H9 (cell line): ENCODE measurements around the gene ZNF134. TPM values are rescaled to one million over a fixed set of nuclear protein-coding genes. Genes with fewer than 3 reads are reported as not detected.

Experiments
- DNase-seq: peaks from one replicate; pipeline ENCODE4 v3.0.0-alpha.2; 2017
- H2AFZ ChIP-seq: one replicate; pipeline ENCODE4 v1.6.1; 2013; ENCODE audit warnings: mild to moderate bottlenecking, low read length, control low read depth, moderate library complexity
- H2AK5ac ChIP-seq: 2 replicates; pipeline ENCODE4 v1.6.1; 2013; ENCODE audit warnings: low read length, control low read depth, mixed read lengths; ENCODE audit not compliant: insufficient read length
- H2BK120ac ChIP-seq: one replicate; pipeline ENCODE4 v1.6.1; 2013; ENCODE audit warnings: low read depth, mild to moderate bottlenecking, low read length, control low read depth, inconsistent platforms; ENCODE audit not compliant: poor library complexity, severe bottlenecking
- H2BK12ac ChIP-seq: 2 replicates; pipeline ENCODE4 v1.6.1; 2013; ENCODE audit warnings: low read length, control low read depth, mixed read lengths, low read depth; ENCODE audit not compliant: insufficient read length
- H2BK15ac ChIP-seq: 2 replicates; pipeline ENCODE4 v1.6.1; 2013; ENCODE audit warnings: low read depth, low read length, control low read depth
- H2BK20ac ChIP-seq: one replicate; pipeline ENCODE4 v1.6.1; 2013; ENCODE audit warnings: low read depth, mild to moderate bottlenecking, low read length, control low read depth, inconsistent platforms; ENCODE audit not compliant: poor library complexity, severe bottlenecking
- H2BK5ac ChIP-seq: 2 replicates; pipeline ENCODE4 v1.6.1; 2013; ENCODE audit warnings: low read length, control low read depth, mixed read lengths; ENCODE audit not compliant: insufficient read length
- H3K14ac ChIP-seq: 2 replicates; pipeline ENCODE4 v1.6.1; 2013; ENCODE audit warnings: low read length, control low read depth; ENCODE audit not compliant: insufficient read depth
- H3K18ac ChIP-seq: 2 replicates; pipeline ENCODE4 v1.6.1; 2013; ENCODE audit warnings: low read depth, mild to moderate bottlenecking, mixed read lengths, low read length, control low read depth; ENCODE audit not compliant: insufficient read length
- H3K23ac ChIP-seq: 2 replicates; pipeline ENCODE4 v1.6.1; 2013; ENCODE audit warnings: low read length, control low read depth, mixed read lengths, low read depth; ENCODE audit not compliant: insufficient read length
- H3K23me2 ChIP-seq: 2 replicates; pipeline ENCODE4 v1.6.1; 2013; ENCODE audit warnings: low read depth, mild to moderate bottlenecking, mixed read lengths, low read length, control low read depth; ENCODE audit not compliant: insufficient read length, poor library complexity, severe bottlenecking
- H3K27ac ChIP-seq: 2 replicates; pipeline ENCODE4 v1.5.1; 2013; ENCODE audit warnings: low read length, control low read depth, mixed read lengths, low read depth; ENCODE audit not compliant: insufficient read length
- H3K27me3 ChIP-seq: 2 replicates; pipeline ENCODE4 v1.6.1; 2013; ENCODE audit warnings: low read length, control low read depth, inconsistent platforms; ENCODE audit not compliant: insufficient read depth
- H3K4ac ChIP-seq: 2 replicates; pipeline ENCODE4 v1.6.1; 2013; ENCODE audit warnings: low read depth, mild to moderate bottlenecking, control low read depth, inconsistent platforms, low read length, moderate library complexity
- H3K4me1 ChIP-seq: 2 replicates; pipeline ENCODE4 v1.6.1; 2013; ENCODE audit warnings: low read length, control low read depth, inconsistent platforms; ENCODE audit not compliant: insufficient read depth
- H3K4me2 ChIP-seq: 2 replicates; pipeline ENCODE4 v1.6.1; 2013; ENCODE audit warnings: low read length, control low read depth, mixed read lengths; ENCODE audit not compliant: insufficient read length, insufficient read depth
- H3K56ac ChIP-seq: 2 replicates; pipeline ENCODE4 v1.6.1; 2013; ENCODE audit warnings: low read depth, mild to moderate bottlenecking, mixed read lengths, low read length, control low read depth; ENCODE audit not compliant: insufficient read length
- H3K79me1 ChIP-seq: 2 replicates; pipeline ENCODE4 v1.6.1; 2013; ENCODE audit warnings: low read depth, mild to moderate bottlenecking, moderate library complexity, low read length, control low read depth, inconsistent platforms; ENCODE audit not compliant: insufficient read depth, poor library complexity, severe bottlenecking
- H3K79me2 ChIP-seq: 2 replicates; pipeline ENCODE4 v1.6.1; 2013; ENCODE audit warnings: low read length, control low read depth, inconsistent platforms; ENCODE audit not compliant: insufficient read depth
- H3K9ac ChIP-seq: 2 replicates; pipeline ENCODE4 v1.6.1; 2013; ENCODE audit warnings: low read length, control low read depth, mixed read lengths; ENCODE audit not compliant: insufficient read length; ENCODE audit errors: extremely low read depth
- H3K9me3 ChIP-seq: one replicate; pipeline ENCODE4 v1.6.1; 2013; ENCODE audit warnings: low read depth, low read length, inconsistent platforms; ENCODE audit not compliant: control insufficient read depth
- H3T11ph ChIP-seq: one replicate; pipeline ENCODE4 v1.6.1; 2013; ENCODE audit warnings: mild to moderate bottlenecking, low read length, control low read depth, inconsistent platforms
- H4K20me1 ChIP-seq: one replicate; pipeline ENCODE4 v1.6.1; 2013; ENCODE audit not compliant: control insufficient read depth, insufficient read length, insufficient read depth
- H4K5ac ChIP-seq: 2 replicates; pipeline ENCODE4 v1.6.1; 2013; ENCODE audit warnings: low read depth, mild to moderate bottlenecking, mixed read lengths, low read length, control low read depth; ENCODE audit not compliant: insufficient read length
- H4K8ac ChIP-seq: replicated peaks from 2 replicates; pipeline ENCODE4 v1.6.1; 2013; ENCODE audit warnings: low read length, control low read depth, mixed read lengths, low read depth; ENCODE audit not compliant: insufficient read length
- H4K91ac ChIP-seq: 2 replicates; pipeline ENCODE4 v1.6.1; 2013; ENCODE audit warnings: low read depth, mild to moderate bottlenecking, moderate library complexity, mixed read lengths, low read length, control low read depth; ENCODE audit not compliant: insufficient read length
- H3K27ac Mint-ChIP-seq, 3 experiments: 2 replicates in 2 of 3; 3 replicates in 1 of 3; pipeline ENCODE4 v1.8.0; 2020 to 2021; ENCODE audit warnings: mixed read lengths in 3 of 3, mild to moderate bottlenecking in 1 of 3, moderate library complexity in 1 of 3
- H3K27me3 Mint-ChIP-seq: 2 replicates; pipeline ENCODE4 v1.8.0; 2021; ENCODE audit warnings: low read depth, mild to moderate bottlenecking, moderate library complexity, mixed read lengths
- H3K36me3 Mint-ChIP-seq, 3 experiments: 2 replicates in 2 of 3; 3 replicates in 1 of 3; pipeline ENCODE4 v1.8.0; 2020 to 2021; ENCODE audit warnings: low read depth in 3 of 3, mixed read lengths in 3 of 3; ENCODE audit not compliant: insufficient read depth in 1 of 3
- H3K4me1 Mint-ChIP-seq, 2 experiments: 2 replicates each; pipeline ENCODE4 v1.8.0; 2020; ENCODE audit warnings: mixed read lengths in 2 of 2
- H3K4me3 Mint-ChIP-seq, 2 experiments: 2 replicates in 1 of 2; 3 replicates in 1 of 2; pipeline ENCODE4 v1.8.0; 2020 to 2021; ENCODE audit warnings: mild to moderate bottlenecking in 2 of 2, mixed read lengths in 2 of 2, moderate library complexity in 1 of 2
- H3K9me3 Mint-ChIP-seq, 2 experiments: 2 replicates in 1 of 2; 3 replicates in 1 of 2; pipeline ENCODE4 v1.8.0; 2020; ENCODE audit warnings: mild to moderate bottlenecking in 2 of 2, mixed read lengths in 2 of 2, moderate library complexity in 1 of 2
- WGBS: extraction: QIAGEN DNeasy Blood & Tissue Kit; methylation state at CpG from one replicate; pipeline ENCODE4 v1.1.7; 2013; ENCODE audit warnings: missing lambda C conversion rate, low lambda C conversion rate, mixed read lengths; ENCODE audit not compliant: insufficient read length; ENCODE audit errors: extremely low coverage; 5-methylcytosine and 5-hydroxymethylcytosine counted together
- total RNA-seq: library from RNA; stranded (reverse); gene quantifications from 2 replicates; pipeline ENCODE4 v1.2.1, GENCODE V29; 2021
- TF ChIP-seq, protein P1 (sequence below): fragments of 200-600 bp; sonication (generic); conservative IDR thresholded peaks from 3 replicates; pipeline ENCODE4 v1.8.0; 2021; ENCODE audit warnings: antibody characterized with exemption, mild to moderate bottlenecking

The ZNF134 gene
- total RNA-seq, 1 experiment from 2014 or later = 44.1 TPM

GRCh38 chr19:57583521-57584416 is 30.3 kb upstream of the ZNF134 start, which contains the start of gene ZIK1:
Gene ZIK1, plus strand, starts transcription at chr19:57584145. Its CDS starts 212 bp downstream, at chr19:57584357.
- no peak within 1 kb of the TSS for H3K56ac ChIP-seq
- DNase-seq = peak; percentile 97
- H4K8ac ChIP-seq = no peak within 1 kb of the TSS
- no peaks in the 10 kb centered on the region for H3K27me3 ChIP-seq
- no peak within 1 kb of the TSS for H3T11ph ChIP-seq
- peak within 1 kb of the TSS; percentile 94 for H3K18ac ChIP-seq
- no peak within 1 kb of the TSS for H2BK120ac ChIP-seq
- peak within 1 kb of the TSS; percentile 12 for H2BK12ac ChIP-seq
- no peak within 1 kb of the TSS for H2BK5ac ChIP-seq
- H3K27ac ChIP-seq = no peak within 1 kb of the TSS
- H2BK20ac ChIP-seq = no peak within 1 kb of the TSS
- H3K4me2 ChIP-seq = peak within 1 kb of the TSS; percentile 96
- Mint-ChIP-seq H3K9me3 (peaks cover 74 to 77% of the 10 kb centered on the region in 2 experiments), H3K4me3 (peak within 1 kb of the TSS; percentile 88 to 93), H3K27me3 (peaks cover 27% of the 10 kb centered on the region), H3K36me3 (peaks cover 54 to 61% (median 57%) of the 10 kb centered on the region in 3 experiments), H3K27ac (peak within 1 kb of the TSS; percentile 62 to 90 (median 83); a peak in 6 of 7 replicates), H3K4me1 (peaks cover 3 to 13% of the 10 kb centered on the region in 2 experiments; a peak in 3 of 4 replicates)
- H3K4me1 ChIP-seq = peaks cover 6% of the 10 kb centered on the region
- H3K14ac ChIP-seq = peak within 1 kb of the TSS; percentile 89
- H4K91ac ChIP-seq = no peak within 1 kb of the TSS
- H2AFZ ChIP-seq = no peak within 1 kb of the TSS
- H3K79me2 ChIP-seq = peaks cover 14% of the 10 kb centered on the region
- TF ChIP-seq, protein P1, sequence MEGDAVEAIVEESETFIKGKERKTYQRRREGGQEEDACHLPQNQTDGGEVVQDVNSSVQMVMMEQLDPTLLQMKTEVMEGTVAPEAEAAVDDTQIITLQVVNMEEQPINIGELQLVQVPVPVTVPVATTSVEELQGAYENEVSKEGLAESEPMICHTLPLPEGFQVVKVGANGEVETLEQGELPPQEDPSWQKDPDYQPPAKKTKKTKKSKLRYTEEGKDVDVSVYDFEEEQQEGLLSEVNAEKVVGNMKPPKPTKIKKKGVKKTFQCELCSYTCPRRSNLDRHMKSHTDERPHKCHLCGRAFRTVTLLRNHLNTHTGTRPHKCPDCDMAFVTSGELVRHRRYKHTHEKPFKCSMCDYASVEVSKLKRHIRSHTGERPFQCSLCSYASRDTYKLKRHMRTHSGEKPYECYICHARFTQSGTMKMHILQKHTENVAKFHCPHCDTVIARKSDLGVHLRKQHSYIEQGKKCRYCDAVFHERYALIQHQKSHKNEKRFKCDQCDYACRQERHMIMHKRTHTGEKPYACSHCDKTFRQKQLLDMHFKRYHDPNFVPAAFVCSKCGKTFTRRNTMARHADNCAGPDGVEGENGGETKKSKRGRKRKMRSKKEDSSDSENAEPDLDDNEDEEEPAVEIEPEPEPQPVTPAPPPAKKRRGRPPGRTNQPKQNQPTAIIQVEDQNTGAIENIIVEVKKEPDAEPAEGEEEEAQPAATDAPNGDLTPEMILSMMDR = no peak; the same call in 2 of the 3 replicates
- H2BK15ac ChIP-seq = no peak within 1 kb of the TSS
- H3K4ac ChIP-seq = no peak within 1 kb of the TSS; the same call in 1 of the 2 replicates
- peak within 1 kb of the TSS; percentile 53 for H4K5ac ChIP-seq
- peak within 1 kb of the TSS; percentile 90 for H3K9ac ChIP-seq
- H3K23me2 ChIP-seq = peaks cover 9% of the 10 kb centered on the region
- peaks cover 11% of the 10 kb centered on the region for H3K79me1 ChIP-seq
- H3K23ac ChIP-seq = no peak within 1 kb of the TSS
- no peaks in the 10 kb centered on the region for H4K20me1 ChIP-seq
- no CpG with 5 or more reads among the region's 76 CpGs for WGBS
- H2AK5ac ChIP-seq = no peak within 1 kb of the TSS
- peaks cover 12% of the 10 kb centered on the region for H3K9me3 ChIP-seq
